Left ventricle myocardium superior (tissue), 1 donor: Measurements from ENCODE around the gene TMEM59L. TPM values are rescaled to one million over a fixed set of nuclear protein-coding genes. Genes with fewer than 3 reads are reported as not detected.

Experiments
- ATAC-seq: fragments of 200-7000 bp; cut with Tn5 transposase; one replicate; pipeline ENCODE4 v1.9.1; 2020; ENCODE audit warnings: mild to moderate bottlenecking, moderate library complexity
- DNase-seq: peaks from one replicate; pipeline ENCODE4 v3.0.0-alpha.2; 2020
- intact Hi-C: fragments of 100-400 bp; cut with micrococcal nuclease; formaldehyde crosslinking; loops from one replicate; pipeline ENCODE4 v1.11.0; 2022
- total RNA-seq: library from RNA; stranded (reverse); fragmentation: NEBNext Ultra II Directional; extraction: Animal tissue kit (Norgen Biotek cat#: 25700); gene quantifications from one replicate; pipeline ENCODE4 v1.2.1, GENCODE V29; 2021
- donor health status: DM: no; HTN: yes; CAD: no; lungs with severe emphysema.

TMEM59L gene
- total RNA-seq, 1 donor from 2014 or later, result 1.5 TPM

DNA sequence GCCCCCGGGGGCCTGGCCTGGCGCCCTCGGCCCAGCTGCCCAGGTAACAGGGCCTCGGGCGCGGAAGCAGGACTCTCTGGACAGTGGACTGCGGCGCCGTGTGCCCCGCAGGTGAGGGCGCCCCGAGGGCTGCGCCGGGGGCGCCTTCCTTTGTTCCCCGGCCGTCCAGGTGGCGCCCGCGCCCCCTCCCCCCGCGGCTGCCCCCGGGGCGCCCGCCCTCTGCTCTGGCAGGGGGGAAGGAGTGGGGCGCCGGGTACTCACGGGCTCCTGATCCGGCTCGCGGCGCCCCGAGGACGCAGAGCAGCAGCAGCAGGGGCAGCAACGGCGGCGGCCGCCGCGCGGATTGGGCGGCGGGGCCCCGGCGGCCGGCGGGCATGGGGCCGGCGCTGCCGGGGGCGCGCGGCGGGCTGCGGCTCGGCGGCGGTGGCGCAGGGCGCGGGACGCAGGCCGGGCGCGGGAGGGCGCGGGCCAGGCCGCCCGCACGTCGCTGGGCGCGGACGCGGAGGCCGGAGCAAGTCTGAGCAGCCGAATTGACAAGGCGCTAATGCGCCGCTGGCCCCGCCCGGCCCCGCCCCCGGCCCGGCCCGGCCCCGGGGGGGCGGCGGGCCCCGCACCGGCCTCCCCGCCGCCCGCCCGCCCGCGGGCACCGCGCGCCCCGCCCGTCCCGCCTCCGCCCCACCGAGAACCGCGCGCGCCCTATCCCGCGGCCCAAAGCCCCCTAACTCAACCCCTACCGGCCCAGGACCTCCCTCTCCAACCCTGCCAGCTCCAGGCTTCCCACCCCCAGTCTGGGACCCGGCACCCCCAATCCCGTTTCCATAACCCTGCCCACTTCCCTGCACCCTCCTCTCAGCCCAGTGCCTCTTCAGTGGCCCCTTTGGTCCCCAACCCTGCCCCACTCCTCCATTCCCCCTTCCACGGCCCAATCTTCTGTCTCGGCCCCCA lies 6.1 kb upstream of the TMEM59L start, which contains the start of gene CRLF1:
Gene CRLF1 (minus strand): TSS at position 519 of the 945 bp plus-strand sequence. CDS start 143 bp downstream, at position 376.
- no peak for DNase-seq
- intact Hi-C loops, result no loop called here
- ATAC-seq, result peak; percentile 15

DNA sequence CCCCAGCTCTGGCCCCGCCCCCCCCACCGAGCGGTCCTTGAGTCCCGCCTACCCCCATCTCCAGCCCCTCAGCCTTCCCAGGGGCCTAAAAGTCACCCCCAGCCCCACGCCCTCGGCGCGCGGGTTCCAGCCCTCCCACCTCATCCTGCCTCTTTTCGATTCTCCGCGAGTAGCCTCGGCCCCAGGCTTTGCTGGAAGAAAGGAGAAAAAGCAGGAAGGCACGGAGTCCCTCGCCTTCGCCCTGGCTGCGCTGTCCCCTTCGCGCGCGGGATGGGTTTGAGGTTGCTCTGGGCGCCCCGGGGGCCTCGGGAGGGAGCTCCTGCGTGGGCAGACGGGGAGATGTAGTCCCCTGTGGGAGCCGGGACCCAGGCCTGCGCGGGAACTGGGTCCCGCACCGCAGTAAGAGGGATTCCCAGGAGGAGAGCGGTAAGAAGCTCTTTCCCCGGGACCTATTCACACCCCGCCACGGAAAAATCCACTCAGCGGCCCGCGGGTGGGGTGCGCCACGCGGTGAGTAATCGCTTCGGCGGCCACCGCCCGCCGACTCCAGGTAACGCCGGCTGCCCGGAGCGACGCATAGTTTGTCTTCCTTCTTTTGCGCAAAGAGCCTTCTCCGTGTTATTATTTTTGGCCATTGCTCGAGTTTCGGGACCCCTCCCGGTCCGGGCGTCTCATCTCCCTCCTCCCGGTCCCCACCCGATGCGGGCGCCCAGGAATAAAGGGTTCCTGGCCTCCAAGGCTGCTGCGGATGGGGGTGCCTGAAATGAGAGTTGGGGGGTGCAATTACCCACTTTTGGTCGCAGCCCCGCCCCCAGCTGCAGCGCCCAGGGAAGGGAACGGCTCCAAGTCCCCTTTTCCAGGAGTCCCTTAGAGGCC lies 5.2 kb upstream of the TMEM59L start:
- ATAC-seq (peak; percentile 6), DNase-seq (no peak)
- intact Hi-C loops, result no loop called here

DNA sequence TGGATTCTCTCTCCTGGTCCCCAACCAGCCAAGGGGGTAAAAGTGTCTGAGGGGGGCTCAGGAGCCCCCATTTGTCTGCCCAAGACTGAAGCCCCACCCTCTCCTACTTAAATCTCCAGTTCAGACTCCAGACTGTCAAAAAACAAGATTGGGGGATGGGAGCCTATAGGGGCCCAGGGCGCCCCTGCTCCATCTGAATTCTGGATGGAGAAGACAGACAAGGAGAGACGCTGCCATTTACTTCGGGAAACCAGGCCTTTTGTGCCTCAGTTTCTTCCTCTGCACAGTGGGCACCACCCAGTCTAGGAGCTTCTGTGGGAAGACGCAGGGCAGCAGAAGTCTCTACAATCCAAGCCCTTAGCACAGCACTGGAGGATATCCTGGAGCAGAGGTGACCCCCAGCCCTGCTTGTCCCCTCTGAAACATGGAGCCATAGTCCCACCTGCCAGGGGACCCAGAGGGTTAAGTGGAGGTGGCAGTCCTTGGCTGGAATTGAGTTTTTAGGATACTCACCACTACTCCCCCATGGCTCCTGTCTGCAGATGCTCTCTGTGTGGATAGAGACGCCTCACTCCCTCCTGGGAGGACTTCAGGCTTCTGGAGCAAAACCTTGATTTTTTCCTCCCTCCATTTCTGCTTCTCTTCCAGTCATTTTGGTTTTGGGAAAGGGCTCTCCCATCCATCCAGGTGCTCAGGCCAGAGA lies 4.4 kb upstream of the TMEM59L start:
- intact Hi-C loops, result no loop called here
- no peak for DNase-seq
- ATAC-seq, result no peak

DNA sequence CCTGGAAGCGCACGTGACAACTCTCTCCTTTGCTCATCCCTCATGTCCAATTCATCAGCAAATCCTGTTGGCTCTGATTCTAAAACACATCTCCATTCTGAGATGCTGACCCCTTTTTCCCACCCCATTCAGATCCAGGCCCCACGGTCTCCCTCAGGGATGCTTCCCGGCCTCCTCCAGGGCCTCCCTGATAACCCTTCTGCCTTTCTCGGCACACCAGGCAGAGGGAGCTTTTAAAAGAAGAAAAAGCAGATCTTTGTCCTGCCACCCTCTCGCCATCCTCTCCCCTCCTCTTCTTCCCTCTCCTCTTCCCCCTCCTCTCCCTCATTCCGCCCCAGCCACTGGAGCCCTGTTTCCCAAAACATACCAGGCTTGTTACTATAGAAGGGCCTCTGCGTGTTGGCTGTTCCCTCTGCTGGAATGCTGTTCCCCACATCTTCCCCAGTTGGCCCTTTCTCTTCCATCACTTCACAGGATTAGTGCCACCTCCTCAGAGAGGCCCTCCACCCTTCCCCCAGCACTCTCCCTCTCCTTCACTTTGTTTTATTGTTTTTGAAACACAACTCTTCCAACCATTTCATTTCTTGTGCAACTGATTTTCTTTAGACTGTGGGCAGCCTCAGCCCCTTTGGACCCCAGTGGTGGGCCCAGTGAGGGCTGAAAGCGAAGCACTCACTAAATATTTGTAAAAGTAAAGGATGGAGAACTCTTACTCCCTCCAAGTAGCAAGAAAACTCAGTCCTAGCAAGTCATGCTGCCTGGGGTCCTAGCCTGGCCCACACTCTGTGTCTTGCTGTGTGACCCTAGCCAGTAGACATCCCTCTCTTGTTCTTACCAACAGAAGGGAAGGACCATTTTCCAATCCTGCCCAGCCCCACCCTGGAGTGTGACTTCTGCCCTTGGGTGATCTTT lies 3.6 kb upstream of the TMEM59L start:
- ATAC-seq, result no peak
- intact Hi-C loops, result no loop called here
- DNase-seq, result no peak

DNA sequence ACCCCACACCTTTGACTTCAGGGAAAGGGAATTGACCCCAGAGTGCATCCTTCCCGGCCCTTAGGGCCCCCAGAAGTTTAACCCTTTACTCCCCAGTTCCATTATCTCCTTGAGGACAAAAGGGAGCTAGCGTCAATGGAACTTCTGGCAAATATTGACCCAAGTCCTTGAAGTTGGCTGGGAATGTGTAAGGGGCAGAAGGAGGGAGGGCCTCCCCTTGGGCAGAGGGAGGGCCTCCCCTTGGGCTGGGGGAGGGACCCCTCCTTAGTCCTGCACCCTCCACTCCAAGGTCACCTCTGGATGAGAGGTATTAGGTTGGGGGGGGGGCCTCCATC lies 3.0 kb upstream of the TMEM59L start:
- DNase-seq, result no peak
- no peak for ATAC-seq
- intact Hi-C loops, result no loop called here

DNA sequence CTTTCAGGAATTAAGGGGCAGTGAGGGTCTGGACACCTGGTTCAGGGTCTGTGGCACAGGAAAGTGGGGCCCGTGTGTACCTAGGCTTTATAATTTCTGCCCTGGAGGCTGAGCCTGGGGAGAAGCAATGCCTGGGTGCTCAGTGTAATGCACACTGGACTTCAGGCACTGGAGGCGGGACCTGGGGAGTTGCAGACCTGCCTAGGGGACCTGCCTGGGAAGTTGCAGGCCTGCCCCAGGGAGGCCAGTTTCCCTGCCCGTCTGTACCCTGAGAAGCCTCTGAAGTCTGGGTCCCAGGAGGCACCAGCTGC lies 2.5 kb upstream of the TMEM59L start:
- DNase-seq (no peak), ATAC-seq (no peak)
- intact Hi-C loops, result no loop called here

DNA sequence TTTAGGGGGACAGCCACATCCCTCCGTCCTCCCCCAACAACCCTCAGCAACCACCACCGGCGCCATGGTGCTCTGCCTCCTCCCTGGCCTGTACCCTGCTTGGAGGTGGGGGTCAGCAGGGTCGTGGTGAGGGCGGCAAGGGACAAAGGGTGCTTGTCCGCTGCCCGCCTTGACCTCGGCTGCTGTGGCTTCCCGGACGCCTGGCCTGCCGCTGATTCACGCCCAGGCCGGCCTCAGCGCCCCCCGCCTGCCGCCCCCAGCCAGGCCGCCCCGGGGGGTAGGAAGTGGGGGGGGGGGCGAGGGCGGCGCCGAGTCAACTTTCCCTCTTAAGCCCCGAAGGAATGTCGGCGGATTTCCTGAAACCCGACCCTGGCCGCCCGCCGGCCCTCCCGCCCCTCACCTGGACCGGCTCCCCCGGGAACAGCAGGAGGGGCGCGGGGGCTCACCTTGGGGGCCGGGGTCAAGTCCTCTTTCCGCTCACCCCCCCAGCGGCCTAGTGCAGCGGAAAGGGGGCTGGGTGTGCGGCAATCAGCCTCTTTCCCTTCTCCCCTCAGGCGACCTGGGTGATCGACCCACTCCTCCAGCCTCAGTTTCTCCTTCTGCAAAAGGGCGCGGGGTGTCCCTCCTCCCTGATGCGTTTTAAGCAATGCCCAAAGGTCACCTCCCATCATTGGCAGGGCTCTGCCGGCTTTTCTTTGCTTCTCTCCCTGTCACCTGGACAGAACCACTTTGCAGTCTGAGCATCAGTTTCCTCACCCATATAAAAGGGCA lies 1.9 kb upstream of the TMEM59L start:
- intact Hi-C loops, result no loop called here
- DNase-seq (no peak), ATAC-seq (no peak)

DNA sequence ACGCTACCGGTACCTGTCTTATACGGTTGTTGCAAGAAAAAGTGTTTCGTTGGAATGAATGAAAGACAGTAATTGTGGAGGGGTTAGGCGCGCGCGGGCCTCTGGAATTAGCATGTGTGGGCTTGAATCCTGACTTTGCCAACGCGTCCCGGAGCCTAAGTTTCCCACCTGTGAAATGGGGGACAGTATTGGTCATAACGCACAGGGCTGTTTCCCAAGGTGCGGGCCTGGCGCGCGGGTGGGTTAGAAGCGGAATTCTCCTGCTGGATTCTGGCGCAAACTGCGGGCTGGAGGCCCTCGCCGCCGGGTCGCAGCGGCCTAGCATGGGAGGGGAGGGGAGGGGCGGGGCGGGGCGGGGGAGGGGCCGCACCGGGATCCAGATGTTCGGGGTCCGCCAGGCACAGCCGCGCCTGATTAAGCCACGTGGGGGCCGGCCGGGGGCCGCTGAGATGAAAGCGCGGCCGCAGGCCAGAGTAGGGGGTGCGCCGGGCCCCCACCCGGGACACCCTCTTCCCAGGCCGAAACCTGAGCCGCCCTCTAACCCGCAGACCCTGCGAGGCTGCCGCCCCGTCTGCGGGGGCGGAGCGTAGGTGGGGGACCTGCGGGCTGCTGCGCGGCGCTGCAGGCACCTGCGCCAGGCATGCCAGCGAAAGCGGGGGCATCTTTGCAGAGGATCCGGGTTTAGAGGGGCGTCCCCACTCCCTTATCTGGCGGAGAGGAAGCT lies 1.2 kb upstream of the TMEM59L start:
- intact Hi-C loops, result no loop called here
- ATAC-seq (no peak), DNase-seq (no peak)

DNA sequence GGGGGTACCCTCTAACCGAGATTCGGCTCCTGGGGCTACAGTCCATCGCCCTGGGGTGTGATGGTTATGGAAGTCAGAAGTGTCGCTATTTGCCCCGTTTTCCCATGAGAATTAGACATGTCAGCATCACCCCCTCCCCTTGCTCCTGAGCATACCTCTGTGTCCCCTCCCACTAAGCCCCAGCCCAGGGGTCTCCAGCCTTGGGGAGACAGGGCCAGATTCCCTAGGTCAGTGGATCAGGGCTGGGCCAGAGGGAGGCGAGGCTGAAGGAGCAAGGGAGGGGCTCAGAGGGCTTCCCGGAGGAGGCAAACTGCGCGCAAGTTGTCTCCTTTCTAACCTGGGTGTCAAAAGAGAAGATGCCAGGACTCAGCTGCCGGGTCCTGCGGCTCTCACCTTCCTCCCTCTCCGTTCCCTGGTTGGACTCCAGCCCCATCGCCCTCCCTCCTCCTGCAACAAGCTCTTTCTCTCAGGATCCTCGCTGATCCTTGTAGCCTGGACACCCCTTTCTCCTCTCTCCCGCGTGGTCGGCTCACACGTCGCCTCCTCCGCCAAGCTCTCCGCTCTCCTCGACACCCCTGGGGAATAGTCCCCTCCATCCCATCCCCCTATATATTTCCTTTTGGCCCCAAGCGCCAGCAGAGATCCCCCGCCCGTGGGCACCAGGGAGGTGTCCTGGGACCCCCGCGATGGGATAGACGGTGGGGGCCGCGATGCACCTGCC lies 459 bp upstream of the TMEM59L start:
- no peak for DNase-seq
- intact Hi-C loops, result no loop called here
- no peak for ATAC-seq

DNA sequence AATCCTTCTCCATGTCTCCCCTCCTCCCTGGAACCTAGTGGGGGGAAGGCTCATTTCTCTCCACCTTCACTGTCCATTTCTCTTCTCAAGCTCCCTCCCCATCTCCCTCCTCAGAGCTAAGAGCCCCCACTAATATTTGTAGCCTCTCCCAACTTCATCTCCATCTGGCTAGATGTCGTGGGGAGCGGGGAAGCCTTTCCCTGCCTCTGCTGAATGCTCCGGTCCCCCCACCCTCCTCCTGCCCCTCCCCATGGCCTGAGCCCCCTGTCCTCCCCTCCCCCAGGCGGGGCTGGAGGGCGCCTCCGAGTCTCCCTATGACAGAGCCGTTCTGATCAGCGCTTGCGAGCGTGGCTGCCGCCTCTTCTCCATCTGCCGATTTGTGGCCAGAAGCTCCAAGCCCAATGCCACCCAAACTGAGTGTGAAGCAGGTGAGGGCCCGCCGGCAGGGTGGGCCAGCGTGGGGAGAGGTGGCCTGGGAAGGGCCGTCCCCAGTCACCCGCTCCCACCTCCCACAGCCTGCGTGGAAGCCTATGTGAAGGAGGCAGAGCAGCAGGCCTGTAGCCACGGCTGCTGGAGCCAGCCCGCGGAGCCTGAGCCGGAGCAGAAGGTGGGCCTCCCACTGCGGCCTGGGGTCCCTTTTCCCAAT lies 1.0 kb downstream of the TMEM59L start:
- intact Hi-C loops, result no loop called here
- no peak for ATAC-seq
- no peak for DNase-seq

DNA sequence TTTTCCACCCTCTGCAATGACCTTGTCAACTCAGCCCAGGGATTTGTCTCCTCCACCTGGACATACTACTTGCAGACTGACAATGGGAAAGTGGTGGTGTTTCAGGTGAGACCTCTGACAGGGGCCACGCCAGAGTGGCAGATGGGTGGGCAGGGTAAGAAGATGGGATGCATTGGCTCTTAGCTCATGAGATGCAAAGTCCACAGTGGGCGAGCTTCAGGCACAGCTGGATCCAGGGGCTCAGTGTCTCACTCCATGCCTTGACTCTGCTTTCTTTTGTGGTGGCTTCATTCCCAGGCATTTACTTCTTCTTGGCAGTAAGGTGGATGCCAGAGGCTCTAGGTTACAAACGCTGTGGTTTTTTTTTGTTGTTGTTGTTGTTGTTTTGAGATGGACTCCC lies 3.4 kb downstream of the TMEM59L start:
- ATAC-seq (no peak), DNase-seq (no peak)
- intact Hi-C loops, result no loop called here

DNA sequence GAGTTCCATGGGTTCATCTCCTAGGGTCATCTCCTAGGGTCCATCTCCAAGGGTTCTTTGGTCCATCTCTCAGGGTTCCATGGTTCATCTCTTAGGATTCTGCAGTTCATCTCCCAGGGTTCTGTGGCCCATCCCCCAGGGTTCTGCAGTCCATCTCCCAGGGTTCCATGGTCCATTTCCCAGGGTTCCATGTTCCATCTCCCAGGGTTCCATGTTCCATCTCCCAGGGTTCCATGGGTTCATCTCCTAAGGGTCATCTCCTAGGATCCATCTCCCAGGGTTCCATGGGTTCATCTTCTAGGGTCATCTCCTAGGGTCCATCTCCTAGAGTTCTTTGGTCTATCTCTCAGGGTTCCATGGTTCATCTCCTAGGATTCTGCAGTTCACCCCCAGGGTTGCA lies 4.9 kb downstream of the TMEM59L start:
- DNase-seq, result no peak
- intact Hi-C loops, result no loop called here
- ATAC-seq, result no peak

DNA sequence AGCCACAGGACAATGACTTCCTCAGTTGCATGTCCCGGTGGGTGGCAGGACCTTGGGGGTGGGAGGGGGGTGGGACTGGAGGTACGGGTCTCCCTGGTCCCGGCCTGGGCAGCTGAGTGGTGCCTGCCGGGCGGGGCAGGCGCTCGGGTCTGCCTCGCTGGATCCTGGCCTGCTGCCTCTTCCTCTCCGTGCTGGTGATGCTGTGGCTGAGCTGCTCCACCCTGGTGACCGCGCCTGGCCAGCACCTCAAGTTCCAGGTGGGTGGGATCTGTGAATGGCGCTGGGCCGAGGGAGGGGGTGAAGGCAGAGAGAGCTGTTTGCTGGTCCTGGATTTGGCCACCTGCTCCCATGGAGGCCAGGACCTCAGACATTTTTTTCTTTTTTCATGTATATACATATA lies 5.6 kb downstream of the TMEM59L start:
- no peak for DNase-seq
- ATAC-seq, result no peak
- intact Hi-C loops, result no loop called here

DNA sequence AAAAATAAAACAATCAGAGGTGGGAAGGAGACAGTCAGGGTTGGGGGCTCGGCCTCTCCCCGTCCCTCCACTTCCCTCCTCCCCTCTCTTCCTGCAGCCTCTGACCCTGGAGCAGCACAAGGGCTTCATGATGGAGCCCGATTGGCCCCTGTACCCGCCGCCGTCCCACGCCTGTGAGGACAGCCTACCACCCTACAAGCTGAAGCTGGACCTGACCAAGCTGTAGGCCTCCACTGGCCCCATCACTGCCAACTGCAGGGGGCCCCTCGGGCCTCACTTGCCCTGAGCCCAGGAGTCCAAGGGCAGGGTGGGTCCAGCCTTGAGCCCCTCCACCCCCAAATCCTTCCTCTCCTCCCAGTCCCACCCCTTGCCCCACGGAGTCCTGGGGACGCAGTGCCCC lies 7.6 kb downstream of the TMEM59L start:
- DNase-seq, result no peak
- intact Hi-C loops, result no loop called here

DNA sequence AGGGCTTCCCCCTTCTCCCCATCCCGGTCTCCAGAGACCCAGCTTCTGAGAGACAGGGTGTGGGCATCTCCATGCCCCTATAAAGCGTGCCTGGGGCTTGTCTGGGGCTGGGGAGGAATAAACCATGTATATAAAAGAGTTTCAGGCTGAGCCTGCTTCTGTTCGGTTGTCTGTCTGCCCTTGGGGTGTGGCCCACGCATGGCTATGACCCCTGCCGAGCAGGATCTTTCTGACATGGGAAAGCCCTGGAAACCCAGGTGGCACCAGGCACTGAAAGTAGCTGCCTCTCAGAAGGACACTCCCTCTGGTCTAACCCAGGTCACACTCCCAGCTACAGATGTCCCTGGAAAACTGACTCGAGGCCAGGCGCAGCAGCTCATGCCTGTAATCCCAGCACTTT lies 8.2 kb downstream of the TMEM59L start:
- no peak for DNase-seq
- ATAC-seq, result no peak
- intact Hi-C loops, result no loop called here

More for the DNA sequence above, 7.6 kb downstream of the TMEM59L start:
- ATAC-seq, result no peak

DNA sequence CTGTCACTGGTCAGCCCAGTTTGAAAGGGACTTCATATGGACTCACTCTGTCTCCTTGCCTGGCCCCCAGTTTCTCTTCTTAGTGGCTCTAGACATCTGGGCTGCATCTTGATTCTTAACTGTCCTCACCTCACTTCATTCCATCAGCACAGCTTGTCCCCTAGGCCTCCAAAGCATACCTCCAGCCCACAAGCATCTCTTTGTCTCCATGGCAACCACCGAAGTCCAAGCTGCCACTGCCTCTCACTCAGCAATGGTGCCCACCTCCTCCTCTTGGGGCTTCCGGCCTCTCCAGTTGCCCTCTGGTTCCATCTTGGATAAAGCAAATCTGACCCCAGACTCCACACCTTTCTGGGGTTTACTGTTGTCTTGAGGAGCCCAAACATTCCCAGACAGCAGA lies 14.2 kb downstream of the TMEM59L start:
- intact Hi-C loops, result no loop called here

More for the DNA sequence above, 14.2 kb downstream of the TMEM59L start:
- DNase-seq, result no peak
- no peak for ATAC-seq
